A549 (cell line): ENCODE data around the gene OBSCN.

Experiments
- BCL3 ChIP-seq: fragments of >200 bp; sonication (Bioruptor Twin); formaldehyde crosslinking; IDR thresholded peaks from 3 replicates; pipeline ENCODE4 v1.6.1; 2016
- CEBPB ChIP-seq, 2 experiments: fragments of >200 bp in 1 of 2; sonication (Bioruptor Twin) in 1 of 2; formaldehyde crosslinking in 1 of 2; IDR thresholded peaks; 2 replicates each; pipeline ENCODE4 v1.6.1; 2012 to 2016
- CTCF ChIP-seq: fragments of >200 bp; sonication (Bioruptor Twin); formaldehyde crosslinking; IDR thresholded peaks from 3 replicates; pipeline ENCODE4 v1.5.1; 2016
- HOXA7 ChIP-seq: fragments of 250-450 bp; sonication (Bioruptor Pico); IDR thresholded peaks from 2 replicates; pipeline ENCODE4 v1.5.0; 2020; ENCODE audit warnings: mild to moderate bottlenecking, moderate library complexity
- PBX3 ChIP-seq: IDR thresholded peaks from 2 replicates; pipeline ENCODE4 v1.6.1; 2012
- PHF8 ChIP-seq: fragments of 200-600 bp; sonication (generic); IDR thresholded peaks from 2 replicates; pipeline ENCODE4 v1.6.1; 2016; ENCODE audit warnings: low read depth, mild to moderate bottlenecking, antibody characterized with exemption, moderate library complexity, borderline replicate concordance
- RARB ChIP-seq: fragments of 250-450 bp; sonication (Bioruptor Pico); IDR thresholded peaks from 2 replicates; pipeline ENCODE4 v1.8.0; 2021; ENCODE audit warnings: mild to moderate bottlenecking, moderate library complexity
- RFX5 ChIP-seq: fragments of 450-650 bp; IDR thresholded peaks from 2 replicates; pipeline ENCODE4 v1.7.1; 2014; ENCODE audit warnings: antibody characterized with exemption, mild to moderate bottlenecking, moderate library complexity
- SMC3 ChIP-seq: fragments of >200 bp; sonication (Bioruptor Twin); formaldehyde crosslinking; IDR thresholded peaks from 3 replicates; pipeline ENCODE4 v1.6.1; 2018; ENCODE audit warnings: inconsistent platforms
- USF2 ChIP-seq: fragments of 450-650 bp; IDR thresholded peaks from 2 replicates; pipeline ENCODE4 v1.6.1; 2014; ENCODE audit warnings: antibody characterized with exemption
- ZC3H11A ChIP-seq: fragments of 450-650 bp; IDR thresholded peaks from 2 replicates; pipeline ENCODE4 v1.6.1; 2014; ENCODE audit warnings: antibody characterized with exemption, mild to moderate bottlenecking

- TF ChIP-seq CTCF (no peak), PHF8 (no peak), USF2 (no peak), SMC3 (no peak), RFX5 (no peak), CEBPB (IDR thresholded peaks at IDR 0.05) (no peak), ZC3H11A (no peak), PBX3 (no peak), RARB (CRISPR knock-in tag) (no peak), HOXA7 (no peak), BCL3 (no peak)
Observed at GRCh38 chr1:228225165-228225710, 17.4 kb downstream of the OBSCN start.
